ENCODE data around the gene SPTB. TPM values are rescaled to one million over a fixed set of nuclear protein-coding genes. Genes with fewer than 3 reads are reported as not detected.

Gene SPTB
- total and polyA plus RNA-seq, 9 of the 15 experiments (the other 6 are each of a cell fraction or from before 2014, with no cell fraction given) = 0.21 to 45.9 (median 11.7) TPM

- POLR2A ChIA-PET = interaction anchor here (1.0 kb wide), 1 partner anchor 14 kb away, joined by 3 read pairs; no protein-coding TSS in a partner anchor
- Histone ChIP-seq H2AFZ (ENCODE audit: low read depth, low read length) (no peak overlapping the region), H3K4me3 (no peak overlapping the region), H3K9me1 (ENCODE audit: control insufficient read depth, insufficient read depth, low read length) (no peaks in the 10 kb centered on the region), H4K20me1 (replicated peaks; ENCODE audit: control insufficient read depth, insufficient read depth, low read length) (no peaks in the 10 kb centered on the region), H3K36me3 (ENCODE audit: control insufficient read depth, insufficient read depth, low read length) (no peaks in the 10 kb centered on the region), H3K27ac (ENCODE audit: extremely low read depth, low read depth, low read length) (no peak overlapping the region), H3K4me1 (replicated peaks in 1 of 2; ENCODE audit: control insufficient read depth in 2 of 2, insufficient read depth in 2 of 2, low read length in 2 of 2) (no peaks in the 10 kb centered on the region), H3K9me3 (replicated peaks; ENCODE audit: control insufficient read depth, insufficient read depth, low read depth, low read length) (no peaks in the 10 kb centered on the region), H3K27me3 (ENCODE audit: control insufficient read depth in 2 of 2, insufficient read depth in 2 of 2, low read length in 2 of 2) (peaks cover 4 to 57% of the 10 kb centered on the region in 2 experiments; a peak in 3 of 5 replicates), H3K79me2 (ENCODE audit: control insufficient read depth, insufficient read depth, low read length) (no peaks in the 10 kb centered on the region), H3K9ac (ENCODE audit: insufficient read depth in 1 of 2, low read depth in 2 of 2, low read length in 2 of 2) (no peak overlapping the region), H3K4me2 (ENCODE audit: insufficient read depth, low read length) (no peak overlapping the region)
- CTCF ChIA-PET (ENCODE audit: low intra/inter-chr PET ratio) = no interaction called here
- intact Hi-C loops (cut with micrococcal nuclease) = no loop called here
- no peak for ATAC-seq
- TF ChIP-seq RAD51 (IDR thresholded peaks at IDR 0.05; ENCODE audit: borderline replicate concordance, low read depth) (no peak), POU5F1 (IDR thresholded peaks at IDR 0.05; ENCODE audit: borderline replicate concordance, low read depth, low read length, partially characterized antibody) (no peak), ZNF583 (CRISPR knock-in tag; IDR thresholded peaks at IDR 0.05) (no peak), MAZ (CRISPR knock-in tag; conservative IDR thresholded peaks at IDR 0.05 in 1 of 2, IDR thresholded peaks at IDR 0.05 in 1 of 2) (no peak), ARID2 (IDR thresholded peaks at IDR 0.05) (no peak), POLR2G (IDR thresholded peaks at IDR 0.05; ENCODE audit: low read depth, low read length) (no peak), BCOR (IDR thresholded peaks at IDR 0.05) (no peak), ILF3 (IDR thresholded peaks at IDR 0.05; ENCODE audit: borderline replicate concordance) (no peak), PRMT5 (CRISPR knock-in tag; IDR thresholded peaks at IDR 0.05) (no peak), ZBTB8A (IDR thresholded peaks at IDR 0.05; ENCODE audit: partially characterized antibody) (no peak), NCOA2 (IDR thresholded peaks at IDR 0.05; ENCODE audit: partially characterized antibody in 2 of 2) (no peak), NBN (IDR thresholded peaks at IDR 0.05; ENCODE audit: low read depth) (no peak), GMEB1 (CRISPR knock-in tag; IDR thresholded peaks at IDR 0.05) (no peak), MXD1 (CRISPR knock-in tag; IDR thresholded peaks at IDR 0.05; ENCODE audit: borderline replicate concordance, poor library complexity, severe bottlenecking) (no peak), KDM4B (IDR thresholded peaks at IDR 0.05; ENCODE audit: borderline replicate concordance in 2 of 2, low read depth in 1 of 2) (no peak)
- TF ChIP-seq, protein P1, sequence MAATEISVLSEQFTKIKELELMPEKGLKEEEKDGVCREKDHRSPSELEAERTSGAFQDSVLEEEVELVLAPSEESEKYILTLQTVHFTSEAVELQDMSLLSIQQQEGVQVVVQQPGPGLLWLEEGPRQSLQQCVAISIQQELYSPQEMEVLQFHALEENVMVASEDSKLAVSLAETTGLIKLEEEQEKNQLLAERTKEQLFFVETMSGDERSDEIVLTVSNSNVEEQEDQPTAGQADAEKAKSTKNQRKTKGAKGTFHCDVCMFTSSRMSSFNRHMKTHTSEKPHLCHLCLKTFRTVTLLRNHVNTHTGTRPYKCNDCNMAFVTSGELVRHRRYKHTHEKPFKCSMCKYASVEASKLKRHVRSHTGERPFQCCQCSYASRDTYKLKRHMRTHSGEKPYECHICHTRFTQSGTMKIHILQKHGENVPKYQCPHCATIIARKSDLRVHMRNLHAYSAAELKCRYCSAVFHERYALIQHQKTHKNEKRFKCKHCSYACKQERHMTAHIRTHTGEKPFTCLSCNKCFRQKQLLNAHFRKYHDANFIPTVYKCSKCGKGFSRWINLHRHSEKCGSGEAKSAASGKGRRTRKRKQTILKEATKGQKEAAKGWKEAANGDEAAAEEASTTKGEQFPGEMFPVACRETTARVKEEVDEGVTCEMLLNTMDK (IDR thresholded peaks at IDR 0.05; ENCODE audit: borderline replicate concordance, insufficient read depth, low read depth, low read length, poor library complexity, severe bottlenecking) = no peak
- TF ChIP-seq, protein P2, sequence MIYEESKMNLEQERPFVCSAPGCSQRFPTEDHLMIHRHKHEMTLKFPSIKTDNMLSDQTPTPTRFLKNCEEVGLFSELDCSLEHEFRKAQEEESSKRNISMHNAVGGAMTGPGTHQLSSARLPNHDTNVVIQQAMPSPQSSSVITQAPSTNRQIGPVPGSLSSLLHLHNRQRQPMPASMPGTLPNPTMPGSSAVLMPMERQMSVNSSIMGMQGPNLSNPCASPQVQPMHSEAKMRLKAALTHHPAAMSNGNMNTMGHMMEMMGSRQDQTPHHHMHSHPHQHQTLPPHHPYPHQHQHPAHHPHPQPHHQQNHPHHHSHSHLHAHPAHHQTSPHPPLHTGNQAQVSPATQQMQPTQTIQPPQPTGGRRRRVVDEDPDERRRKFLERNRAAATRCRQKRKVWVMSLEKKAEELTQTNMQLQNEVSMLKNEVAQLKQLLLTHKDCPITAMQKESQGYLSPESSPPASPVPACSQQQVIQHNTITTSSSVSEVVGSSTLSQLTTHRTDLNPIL (CRISPR knock-in tag; IDR thresholded peaks at IDR 0.05) = no peak
- BruUV-seq (replicated peaks) = no TSS peak
- WGBS (ENCODE audit: insufficient coverage, low coverage, missing lambda C conversion rate) = 2% methylated on average over 5 of the region's 6 CpGs
- in situ Hi-C loops (cut with MboI) = no loop called here
- no peak for DNase-seq (ENCODE audit: extremely low read depth in 1 of 4, low spot score in 3 of 4)
- no peak for FAIRE-seq
Measured at GRCh38 chr14:64728106-64728505, 151.6 kb downstream of the SPTB start.

Data from K562 (cell line).